Endothelial cell of umbilical vein (primary cell): ENCODE data around the gene TOX2.

ENCODE experiments used
- EZH2 ChIP-seq: IDR thresholded peaks from 2 replicates; pipeline ENCODE4 v1.6.1; 2012; ENCODE audit warnings: borderline replicate concordance, low read depth, mild to moderate bottlenecking, moderate library complexity, low read length, inconsistent platforms; ENCODE audit not compliant: severe bottlenecking
- FOS ChIP-seq: IDR thresholded peaks from 2 replicates; pipeline ENCODE4 v1.6.1; 2011; ENCODE audit warnings: mild to moderate bottlenecking, low read length, moderate library complexity, borderline replicate concordance; ENCODE audit not compliant: insufficient read depth
- JUN ChIP-seq: IDR thresholded peaks from 2 replicates; pipeline ENCODE4 v1.6.1; 2011; ENCODE audit warnings: borderline replicate concordance, low read depth; ENCODE audit not compliant: insufficient read length, insufficient read depth
- POLR2A ChIP-seq: IDR thresholded peaks from 2 replicates; pipeline ENCODE4 v1.6.1; 2012; ENCODE audit warnings: low read depth, mild to moderate bottlenecking, control low read depth, low read length
- POLR2AphosphoS5 ChIP-seq: IDR thresholded peaks from 2 replicates; pipeline ENCODE4 v1.6.1; 2012; ENCODE audit warnings: low read depth, mild to moderate bottlenecking, control low read depth, low read length, moderate library complexity; ENCODE audit not compliant: insufficient read depth
- TF ChIP-seq, protein P1 (sequence below), 2 donors: IDR thresholded peaks; 1 replicate in 1 of 2; 2 replicates in 1 of 2; pipeline ENCODE4 v1.5.1; 2011; ENCODE audit warnings: low read length in 2 of 2, mild to moderate bottlenecking in 2 of 2, moderate library complexity in 2 of 2, control low read depth in 1 of 2, inconsistent platforms in 1 of 2, low read depth in 1 of 2; ENCODE audit not compliant: insufficient read depth in 1 of 2; ENCODE audit errors: extremely low read depth in 1 of 2
- TF ChIP-seq, protein P2 (sequence below): IDR thresholded peaks from 2 replicates; pipeline ENCODE4 v1.6.1; 2011; ENCODE audit not compliant: insufficient read depth, insufficient read length

DNA sequence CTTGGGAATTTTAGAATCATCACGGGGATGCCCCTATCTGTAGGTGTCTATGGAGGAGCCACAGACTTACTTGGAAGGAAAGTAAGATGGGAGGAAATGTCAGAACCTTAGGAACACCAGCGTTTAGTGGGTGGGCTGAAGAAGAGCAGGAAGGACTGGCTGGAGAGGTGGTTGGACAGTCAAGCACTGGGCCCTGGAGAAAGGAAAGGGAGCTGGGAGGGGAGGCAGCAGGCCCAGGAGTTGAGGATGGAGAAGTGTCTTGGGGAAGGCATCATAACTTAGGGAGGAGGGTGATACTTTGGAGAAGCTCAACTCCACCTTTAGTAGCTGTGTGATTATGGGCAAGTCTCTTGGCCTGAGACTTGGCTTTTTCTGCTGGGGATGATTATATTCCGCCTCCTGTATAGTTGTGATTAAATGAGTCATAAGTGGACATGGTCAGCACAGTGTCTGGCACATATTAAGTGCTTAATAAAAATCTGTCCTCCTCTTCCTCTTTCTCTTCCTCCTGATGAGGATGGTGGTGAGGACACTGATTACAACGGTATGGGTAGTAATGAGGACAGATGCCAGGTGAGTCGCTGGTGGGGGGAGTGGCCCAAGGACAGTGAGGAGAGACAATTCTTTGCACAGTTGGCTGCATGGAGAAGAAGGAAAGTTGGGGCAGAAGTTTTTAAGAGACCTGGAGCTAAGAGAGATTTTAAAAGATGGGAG is 125.7 kb downstream of the TOX2 start:
- TF ChIP-seq POLR2A = no peak
- TF ChIP-seq, protein P1, sequence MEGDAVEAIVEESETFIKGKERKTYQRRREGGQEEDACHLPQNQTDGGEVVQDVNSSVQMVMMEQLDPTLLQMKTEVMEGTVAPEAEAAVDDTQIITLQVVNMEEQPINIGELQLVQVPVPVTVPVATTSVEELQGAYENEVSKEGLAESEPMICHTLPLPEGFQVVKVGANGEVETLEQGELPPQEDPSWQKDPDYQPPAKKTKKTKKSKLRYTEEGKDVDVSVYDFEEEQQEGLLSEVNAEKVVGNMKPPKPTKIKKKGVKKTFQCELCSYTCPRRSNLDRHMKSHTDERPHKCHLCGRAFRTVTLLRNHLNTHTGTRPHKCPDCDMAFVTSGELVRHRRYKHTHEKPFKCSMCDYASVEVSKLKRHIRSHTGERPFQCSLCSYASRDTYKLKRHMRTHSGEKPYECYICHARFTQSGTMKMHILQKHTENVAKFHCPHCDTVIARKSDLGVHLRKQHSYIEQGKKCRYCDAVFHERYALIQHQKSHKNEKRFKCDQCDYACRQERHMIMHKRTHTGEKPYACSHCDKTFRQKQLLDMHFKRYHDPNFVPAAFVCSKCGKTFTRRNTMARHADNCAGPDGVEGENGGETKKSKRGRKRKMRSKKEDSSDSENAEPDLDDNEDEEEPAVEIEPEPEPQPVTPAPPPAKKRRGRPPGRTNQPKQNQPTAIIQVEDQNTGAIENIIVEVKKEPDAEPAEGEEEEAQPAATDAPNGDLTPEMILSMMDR (IDR thresholded peaks at IDR 0.05; ENCODE audit: extremely low read depth in 1 of 2, insufficient read depth in 1 of 2, low read depth in 1 of 2, low read length in 2 of 2) = no peak
- no peak for TF ChIP-seq EZH2
- TF ChIP-seq POLR2AphosphoS5 = no peak
- TF ChIP-seq, protein P2, sequence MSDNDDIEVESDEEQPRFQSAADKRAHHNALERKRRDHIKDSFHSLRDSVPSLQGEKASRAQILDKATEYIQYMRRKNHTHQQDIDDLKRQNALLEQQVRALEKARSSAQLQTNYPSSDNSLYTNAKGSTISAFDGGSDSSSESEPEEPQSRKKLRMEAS = no peak
- no peak for TF ChIP-seq JUN
- TF ChIP-seq FOS = no peak
